ENCODE data around the gene SDE2.
"Not testable (repeated sequence)": the region's sequence is repeated elsewhere in the genome, so short reads cannot be mapped to it uniquely, and the experiment has no call there.

Gene SDE2

DNA sequence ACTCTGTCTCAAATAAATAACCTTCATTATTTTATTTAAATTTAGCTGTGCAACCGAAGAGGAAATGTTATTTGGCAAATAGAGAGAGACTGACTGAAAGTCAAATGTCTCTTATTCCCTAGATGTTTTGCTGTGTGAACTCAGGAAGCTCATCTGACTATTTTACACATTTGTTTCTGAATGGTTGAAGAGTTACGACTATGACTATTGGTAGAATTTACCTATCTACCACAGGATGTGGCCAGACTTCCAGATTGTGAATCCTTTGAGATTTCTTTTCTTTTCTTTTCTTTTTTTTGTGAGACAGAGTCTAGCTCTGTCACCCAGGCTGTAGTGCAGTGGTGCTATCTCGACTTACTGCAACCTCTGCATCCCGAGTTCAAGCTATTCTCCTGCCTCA is 5.3 kb upstream of the SDE2 start:
- DNase-seq, result no peak

DNA sequence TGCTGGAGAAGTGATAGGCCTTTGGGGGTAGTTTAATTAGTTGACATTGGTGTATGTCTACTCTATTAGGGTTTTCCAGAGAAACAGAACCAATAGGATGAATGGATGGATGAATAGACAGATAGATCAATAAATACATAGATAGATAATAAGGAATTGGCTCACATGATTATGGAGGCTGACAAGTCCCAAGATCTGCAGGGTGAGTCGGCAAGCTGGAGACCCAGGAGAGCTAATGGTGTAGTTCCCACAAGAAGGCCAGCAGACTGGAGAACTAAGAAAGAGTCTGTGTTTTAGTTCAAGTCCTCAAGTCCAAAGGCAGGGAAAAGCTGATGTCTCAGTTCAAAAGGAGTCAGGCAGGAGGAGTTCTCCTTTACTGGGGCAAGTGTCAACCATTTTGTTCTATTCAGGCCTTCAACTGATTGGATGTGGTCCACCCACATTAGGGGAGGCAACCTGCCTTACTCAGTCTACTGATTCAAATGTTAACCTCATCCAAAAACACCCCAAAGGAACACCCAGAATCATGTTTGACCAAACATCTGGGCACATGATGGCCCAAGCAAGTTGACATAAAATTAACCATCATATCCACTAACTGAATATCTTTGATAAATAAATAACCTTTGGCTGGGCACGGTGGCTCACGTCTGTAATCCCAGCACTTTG is 4.5 kb upstream of the SDE2 start:
- no peak for DNase-seq

DNA sequence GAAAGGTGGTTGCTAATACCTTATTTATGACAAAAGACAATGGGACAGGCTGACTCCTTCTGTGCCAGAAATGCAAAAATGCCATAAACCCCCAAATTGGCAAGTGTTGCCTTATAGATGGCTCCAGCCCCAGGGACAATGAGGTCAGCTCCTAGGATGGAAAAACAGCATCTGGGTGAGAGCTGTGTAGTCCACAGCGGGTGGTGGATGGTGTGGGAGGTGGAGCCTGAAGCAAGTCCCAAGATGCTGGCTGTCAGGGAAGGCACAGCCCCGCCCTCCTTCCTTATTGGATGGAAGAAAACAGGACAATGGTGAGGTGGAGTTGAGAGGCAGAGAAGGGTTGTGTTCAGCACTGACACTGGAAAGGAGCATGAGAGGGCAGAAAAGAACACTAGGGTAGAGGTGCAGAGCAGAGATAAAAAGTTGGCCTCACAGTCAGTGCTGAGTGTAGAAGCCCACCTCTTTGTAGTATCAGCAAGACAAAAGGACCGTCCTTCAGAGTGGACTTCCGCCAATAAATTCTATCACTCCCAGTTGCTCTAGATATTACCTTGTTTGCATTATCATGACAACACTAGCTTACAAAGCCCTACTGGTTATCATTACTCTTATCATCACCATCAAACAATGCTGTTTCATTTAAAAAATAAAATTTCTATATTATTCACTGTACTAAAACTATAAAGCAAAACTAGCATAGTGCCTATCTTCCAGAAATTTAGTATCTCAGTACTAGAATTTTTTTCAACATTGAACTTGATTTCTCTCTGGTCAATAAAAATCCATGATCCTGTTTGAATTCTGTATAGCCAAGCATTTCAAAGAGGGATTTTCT is 3.7 kb upstream of the SDE2 start:
- DNase-seq, result no peak

DNA sequence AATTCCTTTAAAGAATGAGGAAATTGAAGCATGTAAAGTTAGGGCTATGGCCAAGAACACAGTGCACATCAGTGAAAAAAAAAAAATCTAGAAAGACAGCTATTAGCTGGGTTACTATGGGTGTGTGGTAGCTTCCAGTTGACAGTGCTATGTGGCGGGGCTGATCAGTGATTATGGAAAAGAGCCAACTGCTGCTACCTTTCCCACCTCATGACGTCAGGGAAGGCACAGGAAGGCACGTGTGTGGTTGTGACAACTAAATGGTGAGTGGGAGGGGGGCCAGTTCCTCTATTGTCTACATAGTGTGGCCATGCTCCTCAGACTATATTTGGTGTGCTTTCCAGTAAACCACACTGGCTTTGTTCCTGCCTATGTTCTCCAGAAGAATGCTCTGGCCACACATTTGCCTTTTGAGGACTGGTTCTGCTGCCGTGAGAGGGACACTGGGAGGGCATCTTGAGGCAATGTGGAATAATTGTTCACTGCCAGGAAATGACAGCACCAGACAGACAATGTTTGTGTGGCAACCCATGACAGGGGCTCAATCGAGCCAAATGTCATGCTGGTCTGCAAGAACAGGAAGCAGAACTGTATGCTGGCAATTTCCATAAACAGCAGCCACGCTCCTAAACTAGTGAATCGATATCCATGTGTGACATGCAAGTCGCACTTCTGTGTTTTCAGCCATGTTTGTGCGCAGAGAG is 3.0 kb upstream of the SDE2 start:
- peak; percentile 52 for DNase-seq

DNA sequence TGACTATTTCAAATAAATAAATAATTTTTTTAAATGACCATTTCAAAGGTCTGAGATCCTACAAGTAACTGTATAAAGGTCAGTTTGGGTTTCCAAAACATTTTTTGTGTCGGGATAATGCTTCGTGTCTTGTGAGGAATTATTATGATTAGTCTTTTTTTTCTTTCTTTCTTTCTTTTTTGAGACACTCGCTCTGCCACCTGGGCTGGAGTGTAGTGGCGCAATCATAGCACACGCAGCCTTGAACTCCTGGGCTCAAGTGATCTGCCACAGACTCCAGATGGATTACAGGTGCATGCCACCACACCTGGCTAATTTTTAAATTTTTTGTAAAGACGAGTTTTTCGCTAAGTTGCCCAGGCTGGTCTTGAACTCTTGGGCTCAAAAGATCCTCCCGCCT is 1.9 kb upstream of the SDE2 start:
- no peak for DNase-seq

DNA sequence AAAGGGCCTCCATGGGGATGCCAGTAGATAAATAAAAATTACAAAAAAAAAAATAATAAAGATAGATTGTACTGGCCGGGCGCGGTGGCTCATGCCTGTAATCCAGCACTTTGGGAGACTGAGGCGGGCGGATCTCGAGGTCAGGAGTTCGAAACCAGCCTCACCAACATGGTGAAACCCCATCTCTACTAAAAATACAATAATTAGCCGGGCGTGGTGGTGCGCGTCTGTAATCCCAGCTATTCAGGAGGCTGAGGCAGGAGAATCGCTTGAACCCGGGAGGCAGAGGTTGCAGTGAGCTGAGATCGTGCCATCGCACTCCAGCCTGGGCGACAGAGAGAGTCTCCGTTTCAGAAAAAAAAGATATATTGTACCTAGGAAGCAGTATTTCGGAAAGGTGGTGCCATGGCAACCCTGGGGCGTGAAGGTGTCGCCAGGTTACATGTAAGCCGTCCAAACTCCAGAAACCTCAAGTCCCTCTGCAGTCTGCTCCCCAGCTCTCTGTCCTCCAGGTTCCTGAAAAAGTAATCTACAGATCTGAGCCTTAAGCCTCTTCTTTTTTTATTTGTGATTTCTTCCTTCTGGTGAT is 1.4 kb upstream of the SDE2 start:
- DNase-seq, result not testable (repeated sequence)

DNA sequence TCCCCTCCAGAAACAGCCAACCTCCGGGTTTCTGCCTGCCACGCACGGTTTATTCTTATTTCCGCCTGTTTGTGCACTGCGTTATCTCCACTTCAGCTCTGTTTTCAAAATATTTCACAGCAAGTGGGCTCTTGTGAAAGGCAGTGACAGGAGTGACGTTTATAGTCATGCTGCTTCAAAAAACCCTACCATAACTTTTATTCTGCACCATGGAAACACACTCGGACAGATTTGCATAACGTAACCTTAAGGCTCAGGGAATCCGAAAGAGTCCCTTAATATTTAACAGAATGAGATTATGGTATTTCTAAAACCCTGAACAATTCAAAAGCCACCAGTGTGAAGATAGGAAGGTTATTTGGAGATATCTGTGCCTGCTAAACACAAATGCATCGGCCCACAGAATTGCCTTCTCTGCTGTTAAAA is 782 bp upstream of the SDE2 start:
- DNase-seq, result peak; percentile 78

DNA sequence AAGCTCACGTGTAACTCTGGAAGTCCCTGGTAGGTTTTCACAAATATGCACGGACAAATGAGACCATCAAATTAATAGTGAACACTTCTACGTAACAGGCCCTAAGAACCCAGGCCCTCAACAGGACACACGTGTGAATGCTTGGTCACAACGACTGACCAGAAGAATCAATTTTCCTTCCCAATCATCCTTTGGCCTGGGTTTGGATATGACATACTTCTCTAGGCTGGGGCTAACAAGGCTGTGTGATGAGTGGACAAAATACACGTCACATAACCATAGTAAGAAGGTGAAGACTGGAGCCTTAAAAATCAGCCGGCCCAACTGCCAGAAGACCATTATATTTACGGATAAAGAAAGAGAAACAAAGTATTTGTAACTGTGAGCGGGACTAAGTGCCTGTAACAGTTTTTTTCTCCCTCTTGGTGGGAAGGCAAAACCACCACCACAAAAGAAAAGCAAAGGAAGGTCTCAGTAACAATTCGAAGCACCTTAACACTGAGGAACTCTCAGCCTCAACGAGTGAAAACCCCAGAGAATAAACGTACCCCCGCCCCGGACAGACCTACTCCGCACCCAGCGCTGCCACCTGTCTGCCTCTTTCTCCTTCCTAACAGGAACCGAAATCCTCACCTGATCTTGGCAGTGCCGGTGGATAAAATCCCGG is 450 bp downstream of the SDE2 start:
- peak; percentile 12 for DNase-seq

DNA sequence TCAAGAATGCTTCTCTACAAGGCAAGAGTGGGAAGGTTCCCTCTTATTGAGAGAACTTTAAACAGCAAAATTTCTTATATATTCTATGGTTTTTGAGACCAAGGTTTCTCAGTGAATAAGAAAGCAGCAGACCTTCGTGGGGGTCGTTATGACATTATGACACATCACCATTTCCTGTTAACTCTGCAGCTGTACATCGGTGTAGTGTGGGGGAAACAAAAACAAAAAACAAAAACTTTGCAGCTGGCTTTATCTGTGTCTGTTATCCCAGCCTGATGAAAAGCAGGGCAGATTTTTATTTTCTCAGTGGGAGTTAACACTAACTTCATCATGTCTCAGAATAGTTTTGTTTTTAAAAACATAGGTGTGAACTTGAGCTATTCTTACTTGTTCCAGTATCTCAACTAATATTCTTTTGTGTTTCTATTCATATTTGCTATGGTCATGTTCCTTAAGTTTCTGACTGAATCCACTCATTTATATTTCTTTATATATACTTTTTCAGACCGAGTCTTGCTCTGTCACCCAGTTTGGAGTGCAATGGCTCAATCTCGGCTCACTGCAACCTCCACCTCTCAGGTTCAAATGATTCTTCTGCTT is 2.1 kb downstream of the SDE2 start:
- peak; percentile 46 for DNase-seq

DNA sequence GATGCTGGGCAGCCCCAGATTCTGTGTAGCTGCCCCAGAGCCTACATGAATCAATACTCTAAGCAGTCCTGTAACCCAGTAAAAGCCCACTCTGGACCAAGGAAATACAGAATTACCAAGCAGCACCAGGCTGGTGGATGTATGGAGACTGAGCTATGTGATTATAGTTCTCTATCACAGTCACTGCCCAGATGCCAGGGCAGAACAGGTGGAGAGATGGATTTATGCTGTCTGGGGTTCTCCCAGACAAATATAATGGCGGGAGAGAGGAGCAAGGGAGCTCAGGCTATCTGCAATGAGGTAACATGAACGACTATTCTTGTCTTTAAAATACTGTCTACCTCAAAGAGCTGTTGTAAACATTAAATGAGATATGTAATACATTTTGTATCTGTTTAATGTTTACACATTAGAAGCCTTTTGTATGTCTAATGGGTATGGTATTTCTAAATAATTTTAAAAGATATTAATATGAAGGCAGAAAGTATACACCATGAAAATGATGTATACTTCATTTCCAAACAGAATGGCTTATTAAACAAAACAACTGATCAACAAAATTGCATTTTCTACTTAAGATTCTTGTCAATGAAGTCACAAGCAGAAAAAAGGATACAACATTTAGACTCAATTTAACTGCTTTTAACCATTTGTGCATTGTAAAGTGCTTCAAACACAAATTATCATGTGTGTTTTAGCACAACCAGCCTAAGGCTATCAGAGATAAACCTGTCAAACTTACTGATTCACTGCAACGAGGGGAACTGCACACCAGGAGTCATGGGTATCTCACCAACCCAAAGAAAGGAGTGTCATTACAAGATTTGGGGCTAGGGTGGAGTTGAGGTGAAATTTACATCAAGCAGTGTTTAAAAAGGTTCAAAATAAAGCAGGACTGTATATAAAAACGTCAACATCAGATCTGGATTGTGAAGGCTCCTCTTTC is 3.0 kb downstream of the SDE2 start:
- DNase-seq, result no peak

DNA sequence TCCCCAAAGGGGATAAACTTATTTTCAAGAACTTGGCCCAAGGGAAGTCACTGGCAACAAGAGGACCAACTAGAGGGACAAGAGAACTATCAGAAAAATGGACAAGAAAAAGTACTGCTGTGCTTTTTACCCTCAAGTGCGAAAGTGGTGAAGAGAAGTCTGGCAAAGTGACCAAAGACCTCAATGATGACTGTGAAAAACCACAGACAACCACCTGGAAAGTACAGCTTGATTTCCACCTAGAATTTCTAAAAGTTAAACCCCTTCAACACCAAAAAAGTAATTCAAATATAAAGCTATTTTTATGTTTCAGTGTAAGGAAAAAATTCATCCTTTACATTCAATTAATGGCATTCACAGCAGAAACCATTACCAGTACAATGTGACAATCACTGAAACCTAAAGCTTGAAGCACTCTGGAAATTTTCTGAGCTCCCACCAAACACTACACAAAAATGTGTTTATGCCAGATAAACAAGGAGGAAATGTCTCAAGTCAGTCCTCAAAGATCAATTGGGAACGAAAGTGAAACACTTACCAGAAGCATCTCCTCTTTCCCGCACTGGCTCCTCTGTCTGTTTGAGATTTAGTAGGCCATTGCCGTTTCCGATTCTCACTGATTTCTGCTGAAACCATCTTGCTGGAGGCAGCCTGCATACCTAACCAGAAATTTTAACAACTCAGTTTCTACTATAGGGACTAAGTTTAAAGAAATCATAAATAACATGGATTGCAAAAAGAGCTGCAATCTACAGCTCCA is 8.3 kb downstream of the SDE2 start:
- DNase-seq, result peak; percentile 45

DNA sequence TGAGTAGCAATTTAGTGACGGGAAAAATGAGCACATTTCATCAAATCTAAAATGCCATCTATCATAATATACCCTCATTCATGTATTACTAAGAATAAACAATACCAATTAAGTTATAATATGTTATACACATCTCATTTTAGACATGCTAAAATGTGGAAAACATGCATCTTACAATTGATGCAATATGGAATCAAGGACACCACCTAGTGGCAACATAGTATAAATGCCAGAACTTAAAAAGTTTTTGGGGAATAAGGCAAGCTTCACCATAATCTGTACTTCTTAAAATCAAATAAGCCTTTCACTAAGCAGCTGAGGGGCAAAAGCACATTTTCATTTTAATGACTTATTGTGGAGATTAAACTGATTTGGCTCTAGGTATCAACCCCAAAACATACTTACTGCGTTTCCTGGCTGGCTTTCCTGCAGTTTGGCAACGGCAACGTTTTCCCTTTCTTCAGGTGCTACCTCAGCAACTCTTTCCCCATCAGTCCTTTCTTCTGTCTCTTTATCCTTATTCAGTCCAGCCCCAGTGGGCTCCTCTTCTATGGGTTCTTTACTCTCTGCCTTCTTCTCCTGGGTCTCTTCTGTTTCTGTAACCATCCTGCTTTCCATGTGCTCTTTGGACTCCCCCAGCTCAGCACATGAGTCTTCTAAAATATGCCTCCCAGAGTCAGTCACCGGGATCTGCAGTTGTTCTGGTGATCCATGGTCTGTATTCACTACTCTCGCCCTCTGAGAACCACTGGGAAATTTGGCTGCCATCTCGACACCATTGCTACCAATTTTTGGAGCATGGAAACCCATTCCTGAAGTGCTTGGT is 11.4 kb downstream of the SDE2 start:
- peak; percentile 53 for DNase-seq

DNA sequence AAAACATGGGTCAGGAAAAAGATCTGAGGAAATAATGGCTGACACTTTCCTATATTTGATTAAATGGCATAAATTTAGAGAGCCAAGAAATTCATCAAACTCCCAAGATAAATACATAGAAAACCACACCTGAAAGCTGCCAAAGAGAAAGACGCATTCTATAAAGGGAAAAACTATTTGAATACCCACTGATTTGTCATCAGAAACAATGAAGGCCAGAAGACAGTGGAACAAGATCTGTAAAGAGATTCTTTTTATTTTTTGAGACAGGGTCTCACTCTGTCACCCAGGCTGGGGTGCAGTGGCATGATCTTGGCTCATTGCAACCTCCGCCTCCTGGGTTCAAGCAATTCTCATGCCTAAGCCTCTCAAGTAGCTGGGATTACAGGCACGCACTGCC is 17.4 kb downstream of the SDE2 start:
- DNase-seq, result no peak

DNA sequence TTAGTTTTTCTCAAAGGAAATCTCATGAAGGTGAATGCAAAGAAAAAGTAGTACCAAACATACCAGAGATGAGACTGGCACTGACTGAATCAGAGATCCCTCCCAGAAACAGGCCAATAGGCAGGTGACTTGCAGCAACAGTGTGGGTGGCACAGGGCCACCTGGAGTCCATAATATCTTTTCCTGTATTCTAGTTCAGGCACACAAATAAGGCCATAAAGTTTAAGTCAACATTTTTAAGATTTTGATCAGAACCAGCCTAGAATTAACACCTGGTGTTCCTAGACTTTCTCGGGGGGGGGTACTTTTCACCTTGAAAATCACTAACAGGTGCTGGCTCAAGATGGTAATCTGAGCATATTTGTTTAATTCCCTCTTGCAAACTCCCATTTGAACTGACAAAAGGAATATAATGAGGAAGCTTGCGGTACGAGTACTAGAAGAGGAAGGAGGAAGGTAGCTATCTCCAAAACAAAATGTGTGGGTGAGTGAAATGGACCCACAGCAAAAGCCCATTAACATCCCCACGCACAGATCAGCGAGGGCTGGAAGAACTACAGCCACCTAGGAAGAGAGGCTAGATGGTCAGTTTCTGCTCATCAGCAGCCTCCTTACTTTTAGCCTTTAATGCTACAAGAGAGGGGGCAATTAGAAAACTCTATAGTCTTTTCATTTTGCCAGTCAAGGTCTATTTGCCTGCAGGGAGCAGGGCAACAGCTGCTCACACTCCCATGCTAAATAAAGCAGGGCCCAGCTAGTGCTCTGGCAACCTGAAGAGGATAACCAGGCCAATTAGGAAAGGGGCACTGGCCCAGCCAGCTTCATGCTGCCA is 18.9 kb downstream of the SDE2 start:
- no peak for DNase-seq

DNA sequence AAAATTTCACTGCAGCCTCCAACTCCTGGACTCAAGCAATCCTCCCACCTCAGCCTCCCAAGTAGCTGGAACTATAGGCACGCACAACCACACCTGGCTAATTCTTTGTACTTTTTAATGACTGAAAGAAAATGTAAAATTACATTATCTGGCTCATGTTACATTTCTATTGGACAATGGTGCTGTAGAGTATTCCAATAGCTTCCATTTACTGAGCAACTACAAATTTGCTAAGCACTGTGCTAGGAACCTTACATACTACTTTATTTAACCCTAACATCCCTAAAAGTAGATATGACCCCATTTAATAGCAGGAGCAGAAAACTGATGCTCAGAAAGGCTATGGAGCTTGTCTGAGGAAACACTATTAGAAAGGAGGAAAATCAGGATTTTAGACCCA is 19.7 kb downstream of the SDE2 start:
- DNase-seq, result no peak

DNA sequence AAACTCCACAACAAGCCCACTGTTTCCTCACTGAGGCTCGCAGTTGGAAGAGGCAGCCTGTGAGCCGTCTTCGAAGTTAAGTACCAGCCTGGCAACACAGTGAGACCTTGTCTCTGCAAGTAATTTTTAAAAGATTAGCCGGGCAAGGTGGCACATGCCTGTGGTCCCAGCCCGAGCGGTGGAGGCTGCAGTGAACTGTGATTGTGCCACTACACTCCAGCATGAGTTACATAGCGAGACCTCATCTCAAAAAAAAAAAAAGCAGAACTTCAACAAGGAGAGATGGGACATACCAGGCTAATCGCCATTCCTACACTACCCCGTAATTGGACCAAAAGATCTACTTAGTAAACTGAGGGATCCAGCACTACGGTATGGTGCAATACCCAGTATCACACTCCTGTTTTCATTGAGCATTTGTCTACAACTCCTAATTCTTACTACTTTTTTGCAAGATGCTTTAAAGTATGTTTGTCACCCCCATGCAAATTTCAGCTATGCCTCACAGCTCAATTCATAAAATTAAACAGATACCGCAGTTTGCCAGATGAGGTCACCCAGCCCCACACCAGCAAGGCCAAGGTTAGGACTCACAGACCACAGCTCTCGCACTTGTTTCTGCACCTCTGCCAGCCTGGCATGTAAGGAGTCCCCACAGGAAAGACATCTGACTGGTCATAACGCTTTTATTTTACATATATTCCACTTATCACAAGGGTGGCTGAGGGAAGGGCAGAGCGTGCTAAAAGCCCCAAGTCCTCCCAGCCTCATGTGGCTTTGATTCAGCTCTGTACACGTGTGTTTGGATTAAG is 21.0 kb downstream of the SDE2 start:
- DNase-seq, result no peak

DNA sequence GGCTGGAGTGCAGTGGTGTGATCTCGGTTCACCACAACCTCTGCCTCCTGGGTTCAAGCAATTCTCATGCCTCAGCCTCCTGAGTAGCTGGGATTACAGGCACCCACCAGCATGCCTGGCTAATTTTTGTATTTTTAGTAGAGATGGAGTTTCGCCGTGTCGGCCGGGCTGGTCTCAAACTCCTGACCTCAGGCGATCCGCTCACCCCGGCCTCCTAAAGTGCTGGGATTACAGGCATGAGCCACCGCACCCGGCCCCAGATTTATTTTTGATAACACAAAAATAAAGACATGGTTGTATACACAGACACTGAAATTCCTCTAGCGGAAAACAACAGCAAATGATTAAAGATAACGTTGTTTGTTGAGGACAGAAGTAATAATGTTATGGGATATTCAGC is 24.0 kb downstream of the SDE2 start:
- not testable (repeated sequence) for DNase-seq

DNA sequence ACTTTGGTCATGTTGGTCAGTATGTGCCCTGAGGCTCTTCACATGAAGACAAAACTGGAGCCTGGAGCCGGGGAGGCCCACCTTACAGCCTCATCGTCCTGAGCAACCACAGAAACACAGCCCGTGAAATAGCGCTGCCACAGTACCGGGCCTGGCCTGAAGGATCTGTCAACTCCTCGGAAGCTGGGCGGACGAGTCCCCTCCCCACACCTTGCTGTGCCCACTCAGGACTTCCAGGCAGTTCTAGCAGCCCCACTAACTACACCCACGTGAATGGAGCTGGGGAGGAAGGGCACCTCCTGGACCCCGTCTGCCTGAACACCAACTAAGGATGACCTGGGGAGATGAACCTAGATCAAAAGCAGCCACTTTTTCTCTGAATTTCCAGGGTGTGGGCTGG is 24.7 kb downstream of the SDE2 start:
- DNase-seq, result no peak

All from CD4-positive, alpha-beta T cell treated with Interleukin-4 for 4 hours (primary cell).